ENCODE data around the gene RGL1.

Gene RGL1

GRCh38 chr1:183871142-183871541, 66.2 kb downstream of the RGL1 start:
- DNase-seq: no peak

DNA sequence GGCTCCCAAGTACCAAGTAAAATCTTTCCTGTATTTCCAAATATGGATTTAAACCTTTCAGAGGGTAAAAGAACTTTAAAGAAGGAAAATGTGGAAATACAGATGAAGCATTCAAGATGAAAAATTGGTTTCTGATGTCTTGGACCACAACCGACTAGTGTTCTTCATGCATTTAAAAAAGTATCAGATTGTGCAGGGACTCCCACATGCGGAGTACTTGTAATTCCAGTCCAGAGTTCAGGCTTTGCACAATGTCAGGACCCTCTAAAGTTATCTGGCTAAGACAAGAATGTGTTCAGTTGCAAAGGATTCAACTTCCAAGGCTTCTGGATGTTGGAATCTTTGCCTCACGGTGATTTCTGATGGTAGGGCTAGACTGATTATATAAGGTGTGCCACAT, 66.7 kb downstream of the RGL1 start:
- no peak for DNase-seq

GRCh38 chr1:183872403-183872802, 67.5 kb downstream of the RGL1 start:
- no peak for DNase-seq

DNA sequence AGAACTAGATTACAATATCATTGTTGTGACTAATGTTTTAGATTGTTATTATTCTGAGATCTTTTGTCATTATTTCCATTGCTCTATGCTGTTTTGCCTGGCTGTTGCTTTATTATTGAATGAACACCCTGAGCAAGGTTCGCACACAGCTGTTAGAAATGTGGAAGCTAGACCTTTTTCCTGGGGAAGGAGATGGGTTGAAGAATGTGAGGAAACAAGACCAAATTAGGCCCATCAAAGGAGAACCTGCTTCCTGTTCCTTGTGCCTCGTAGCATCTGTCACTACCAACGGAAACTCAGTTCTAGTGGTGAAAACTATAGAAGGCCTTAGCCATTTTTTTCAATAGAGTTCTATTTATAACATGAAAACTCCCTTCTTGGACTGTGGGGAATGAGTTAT, 68.7 kb downstream of the RGL1 start:
- DNase-seq: no peak

- no peak for DNase-seq
Measured at GRCh38 chr1:183876309-183876708, 71.4 kb downstream of the RGL1 start.

GRCh38 chr1:183877053-183877720, 72.3 kb downstream of the RGL1 start:
- no peak for DNase-seq

GRCh38 chr1:183879494-183879893, 74.6 kb downstream of the RGL1 start:
- DNase-seq: no peak

DNA sequence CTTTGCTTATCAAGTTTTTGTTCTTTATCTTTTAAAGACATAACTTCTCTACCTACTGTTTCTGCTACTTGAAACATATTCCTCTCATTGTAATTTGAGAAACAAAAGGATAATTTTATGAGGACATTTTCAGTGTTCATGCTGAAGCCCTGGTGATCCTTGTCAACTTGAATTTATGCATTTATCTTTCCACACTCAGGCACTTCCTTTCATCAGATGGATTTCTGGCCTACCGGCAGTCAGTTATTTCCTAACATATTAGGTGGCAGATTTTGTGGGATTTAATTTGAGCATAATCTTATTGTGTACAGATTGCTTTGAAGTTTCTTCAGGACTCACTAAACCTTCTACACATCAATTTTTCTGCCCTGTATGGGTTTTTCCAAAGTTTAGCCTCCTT, 75.0 kb downstream of the RGL1 start:
- DNase-seq: no peak

GRCh38 chr1:183880531-183881243, 75.8 kb downstream of the RGL1 start:
- no peak for DNase-seq

- DNase-seq: no peak
Measured at GRCh38 chr1:183881387-183882131, 76.6 kb downstream of the RGL1 start.

GRCh38 chr1:183882335-183883167, 77.6 kb downstream of the RGL1 start:
- DNase-seq: no peak

- DNase-seq: no peak
Measured at GRCh38 chr1:183883623-183884022, 78.7 kb downstream of the RGL1 start.

- DNase-seq: no peak
Measured at GRCh38 chr1:183884526-183884925, 79.6 kb downstream of the RGL1 start.

DNA sequence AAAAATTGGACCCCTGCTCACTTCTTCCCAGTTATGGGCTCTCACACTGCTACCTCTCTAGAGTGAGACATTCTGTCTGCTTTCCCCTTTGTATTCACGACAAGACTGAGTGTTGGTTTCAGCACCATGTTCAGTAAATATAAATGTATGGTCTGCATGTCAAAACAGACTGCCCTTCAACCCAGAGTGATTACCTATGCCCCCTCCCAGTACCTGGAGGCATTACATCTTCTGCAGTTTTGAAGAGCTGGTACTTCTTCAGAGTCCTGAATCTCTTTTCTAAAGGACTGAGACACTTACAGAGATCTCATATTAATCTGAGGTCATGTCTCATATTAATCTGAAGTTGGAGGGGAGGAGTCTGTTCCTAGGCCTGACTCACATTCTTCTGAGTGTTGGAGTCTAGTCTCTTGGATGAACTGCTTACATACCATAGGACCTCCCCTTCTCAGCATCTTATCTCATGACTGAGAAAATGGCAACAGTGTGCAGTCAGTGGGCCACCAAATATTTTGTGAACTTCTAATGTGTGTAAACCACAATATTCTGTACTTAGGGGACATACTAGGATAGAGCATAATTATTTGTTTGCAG, 80.3 kb downstream of the RGL1 start:
- no peak for DNase-seq

DNA sequence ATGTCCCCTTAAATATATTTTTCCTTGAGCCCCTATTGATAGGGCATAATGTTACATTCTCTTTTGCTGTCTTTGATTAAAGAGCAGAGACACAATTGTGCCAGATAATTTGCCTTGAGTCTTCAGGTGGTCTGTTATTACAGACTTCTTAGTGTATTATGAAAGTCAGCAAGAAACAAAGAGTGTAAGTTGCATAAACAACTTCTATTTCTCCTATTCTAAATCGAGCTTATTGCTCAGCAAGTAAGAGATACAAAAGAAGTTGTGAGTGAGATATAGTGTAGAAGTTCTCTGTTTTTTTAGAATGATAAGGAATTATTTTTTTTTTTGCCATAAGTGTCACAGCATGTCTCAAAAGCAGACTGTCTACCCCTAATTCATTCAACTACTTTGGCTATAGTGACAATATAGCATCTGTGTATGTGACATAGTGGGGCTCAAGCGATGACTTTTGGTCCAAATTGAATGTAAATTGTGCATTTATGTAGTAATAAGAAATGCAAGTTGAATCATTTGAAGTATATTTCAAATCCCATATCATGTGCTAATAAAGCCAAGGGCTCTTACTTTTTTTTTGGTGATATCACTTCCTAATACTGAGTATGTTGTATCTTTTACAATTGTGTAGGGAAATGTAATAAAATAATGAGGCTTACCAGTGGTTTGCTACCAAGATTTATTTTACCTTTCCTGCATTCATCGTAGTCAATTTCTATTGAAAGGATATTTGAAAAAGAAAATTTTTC, 81.3 kb downstream of the RGL1 start:
- DNase-seq: no peak

- no peak for DNase-seq
Measured at GRCh38 chr1:183886853-183887252, 81.9 kb downstream of the RGL1 start.

DNA sequence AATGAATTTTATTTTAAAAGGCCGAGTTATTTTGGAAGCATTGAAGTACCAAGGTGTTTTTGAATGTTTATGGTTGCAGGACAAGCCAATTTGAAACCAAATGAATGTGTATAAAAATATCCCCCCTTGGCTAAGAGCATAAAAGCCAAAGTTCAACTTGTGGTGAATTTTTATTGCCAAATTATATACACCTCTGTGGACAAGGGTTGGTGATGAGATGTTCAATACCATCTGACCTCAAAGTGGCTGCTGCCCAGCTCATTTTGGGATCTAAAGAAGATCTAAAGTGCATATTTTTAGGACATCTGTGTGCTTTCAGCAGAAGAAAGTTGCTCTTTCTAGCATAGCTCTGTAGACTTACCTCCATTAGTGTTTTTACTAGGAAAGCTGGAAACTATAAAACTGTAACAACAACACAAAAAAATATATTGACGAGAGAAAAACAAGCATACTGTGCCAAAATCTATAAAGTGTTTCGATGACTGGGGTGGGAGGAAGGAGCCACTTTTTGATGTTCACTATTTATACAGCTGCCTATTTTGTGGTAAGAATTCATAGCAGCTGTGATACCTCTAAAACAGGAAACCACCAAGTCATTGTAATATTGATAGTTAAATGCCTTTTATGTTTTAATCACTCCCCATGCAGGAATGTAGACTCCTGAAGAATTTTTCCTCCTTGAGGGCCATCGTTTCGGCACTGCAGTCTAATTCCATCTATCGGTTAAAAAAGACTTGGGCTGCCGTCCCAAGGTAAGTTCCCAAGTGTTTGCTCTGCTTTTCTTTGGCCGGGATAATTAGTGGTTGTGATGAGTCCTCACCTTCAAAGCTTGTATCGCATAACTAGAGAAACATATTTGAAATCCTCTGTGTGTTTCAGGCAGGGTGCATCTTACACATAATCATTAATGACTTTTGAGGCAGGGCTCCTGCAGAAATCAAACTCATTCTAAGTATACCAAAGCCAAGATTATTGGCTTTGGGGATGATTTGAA, 83.2 kb downstream of the RGL1 start:
- DNase-seq: no peak

DNA sequence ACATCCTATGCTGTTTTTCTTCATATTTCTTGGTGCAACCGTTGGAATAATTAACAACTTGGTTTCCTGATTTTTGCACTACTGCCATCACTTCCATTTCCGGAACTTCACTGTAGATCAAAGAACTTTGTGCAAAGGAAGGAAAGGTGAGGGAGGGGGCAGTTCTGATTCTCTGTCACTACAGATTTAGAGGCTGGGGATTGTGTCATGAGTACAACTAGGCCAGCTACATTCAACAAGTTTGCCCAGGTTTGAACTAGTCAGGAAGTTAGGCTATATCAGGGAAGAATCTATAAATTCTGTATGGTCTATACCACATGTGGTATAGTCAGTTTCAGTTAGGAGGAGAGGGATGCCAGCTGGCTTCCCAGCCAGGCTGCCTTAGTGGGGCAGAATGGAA, 84.2 kb downstream of the RGL1 start:
- DNase-seq: no peak

DNA sequence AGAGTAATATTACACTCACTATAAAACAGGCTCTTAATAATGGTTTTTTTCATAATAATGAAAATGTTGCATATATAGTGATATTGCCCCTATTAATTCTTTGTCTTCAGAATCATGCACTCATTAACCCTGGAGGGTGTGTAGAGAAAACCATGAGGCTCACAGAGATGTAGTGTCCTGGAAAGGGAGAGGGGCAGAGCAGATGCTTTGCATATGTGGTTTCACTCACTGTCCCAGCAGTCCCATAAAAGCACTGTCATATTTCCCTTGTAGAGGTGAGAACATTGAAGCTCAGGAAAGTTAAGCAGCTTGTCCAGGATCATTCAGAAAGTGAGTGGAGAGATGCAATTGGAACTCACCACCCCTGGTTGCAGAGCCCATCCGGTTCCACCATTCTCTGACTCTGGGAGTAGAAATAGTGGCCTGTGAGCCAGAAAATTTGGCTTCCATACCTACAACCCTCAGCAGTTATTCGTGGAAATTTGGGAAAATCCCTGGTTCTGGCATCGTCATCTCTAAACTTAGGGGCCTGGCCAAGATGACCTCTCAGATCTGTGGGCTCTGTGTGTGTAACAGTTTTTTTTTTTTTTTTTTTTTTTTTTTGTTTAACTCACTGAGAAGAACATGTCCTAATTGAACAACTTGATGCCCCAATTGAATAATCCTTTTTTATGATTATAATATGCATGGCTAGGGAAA, 86.4 kb downstream of the RGL1 start:
- DNase-seq: no peak

DNA sequence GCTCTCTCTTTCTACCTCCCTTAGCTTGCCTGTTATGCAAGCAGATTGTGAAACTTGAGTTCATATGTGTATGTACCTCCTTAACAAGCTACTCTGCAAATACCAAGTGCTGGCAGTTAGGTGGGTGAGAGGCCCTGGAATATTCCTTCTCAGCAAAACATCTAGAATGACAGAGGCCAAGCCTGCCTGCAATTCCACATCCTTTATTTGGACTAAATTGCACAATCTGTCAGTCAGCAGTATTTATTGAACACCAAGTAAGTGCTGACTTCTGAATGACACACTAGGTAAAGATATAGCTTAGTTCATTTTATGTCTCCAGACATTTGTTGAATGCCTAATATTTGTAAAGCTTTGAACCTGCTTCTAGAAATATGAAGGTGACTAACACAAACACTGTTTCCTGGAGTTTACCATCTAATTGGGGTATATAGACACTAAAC, 87.5 kb downstream of the RGL1 start:
- no peak for DNase-seq

Measured in effector CD4-positive, alpha-beta T cell (primary cell).